GM23338 (cell line): ENCODE results near the gene UGP2.

ENCODE experiments used
- CREB1 ChIP-seq: fragments of 250-450 bp; sonication (Bioruptor Pico); IDR thresholded peaks from 2 replicates; pipeline ENCODE4 v1.5.0; 2020; ENCODE audit warnings: low read depth, mild to moderate bottlenecking, moderate library complexity
- CTCF ChIP-seq, 2 experiments: fragments of 200-600 bp in 1 of 2; sonication (generic) in 1 of 2; conservative IDR thresholded peaks; 2 replicates each; pipeline versions ENCODE4 v1.5.1 to v1.6.1; 2016 to 2017; ENCODE audit warnings: antibody characterized with exemption in 2 of 2, low read depth in 2 of 2, mild to moderate bottlenecking in 2 of 2, moderate library complexity in 1 of 2
- EZH2 ChIP-seq: fragments of 200-600 bp; sonication (generic); IDR thresholded peaks from one replicate; pipeline ENCODE4 v1.8.0; 2017; ENCODE audit warnings: antibody characterized with exemption, mild to moderate bottlenecking, low read depth; ENCODE audit not compliant: unreplicated experiment
- EZH2phosphoT487 ChIP-seq: fragments of 200-600 bp; sonication (generic); IDR thresholded peaks from one replicate; pipeline ENCODE4 v1.8.1; 2018; ENCODE audit warnings: antibody characterized with exemption; ENCODE audit not compliant: unreplicated experiment
- JUNB ChIP-seq: IDR thresholded peaks from one replicate; pipeline ENCODE4 v1.6.1; 2016; ENCODE audit warnings: antibody characterized with exemption; ENCODE audit not compliant: unreplicated experiment
- POLR2AphosphoS5 ChIP-seq: IDR thresholded peaks from 2 replicates; pipeline ENCODE4 v1.6.1; 2016; ENCODE audit warnings: antibody characterized with exemption, low read depth
- REST ChIP-seq: IDR thresholded peaks from one replicate; pipeline ENCODE4 v1.6.1; 2018; ENCODE audit warnings: antibody characterized with exemption; ENCODE audit not compliant: unreplicated experiment
- ZNF114 ChIP-seq: fragments of 250-450 bp; sonication (Bioruptor Pico); IDR thresholded peaks from 2 replicates; pipeline ENCODE4 v1.5.0; 2020; ENCODE audit warnings: mild to moderate bottlenecking, moderate library complexity

GRCh38 chr2:63903003-63903402 is 61.3 kb downstream of the UGP2 start:
- TF ChIP-seq CREB1 (CRISPR knock-in tag), result no peak
- TF ChIP-seq CTCF (conservative IDR thresholded peaks at IDR 0.05; ENCODE audit: low read depth in 2 of 2), result no peak
- TF ChIP-seq ZNF114 (CRISPR knock-in tag), result no peak
- TF ChIP-seq EZH2, result no peak
- TF ChIP-seq POLR2AphosphoS5, result no peak
- TF ChIP-seq EZH2phosphoT487, result no peak
- no peak for TF ChIP-seq REST
- no peak for TF ChIP-seq JUNB
